DMS 273 treated with DMSO at 0.1 percent for 48 hours (cell line): ENCODE measurements around the gene VANGL1.

Source experiments
- DNase-seq: peaks from one replicate; lab custom pipeline; 2025; lab: John Stamatoyannopoulos, UW

VANGL1 gene

DNA sequence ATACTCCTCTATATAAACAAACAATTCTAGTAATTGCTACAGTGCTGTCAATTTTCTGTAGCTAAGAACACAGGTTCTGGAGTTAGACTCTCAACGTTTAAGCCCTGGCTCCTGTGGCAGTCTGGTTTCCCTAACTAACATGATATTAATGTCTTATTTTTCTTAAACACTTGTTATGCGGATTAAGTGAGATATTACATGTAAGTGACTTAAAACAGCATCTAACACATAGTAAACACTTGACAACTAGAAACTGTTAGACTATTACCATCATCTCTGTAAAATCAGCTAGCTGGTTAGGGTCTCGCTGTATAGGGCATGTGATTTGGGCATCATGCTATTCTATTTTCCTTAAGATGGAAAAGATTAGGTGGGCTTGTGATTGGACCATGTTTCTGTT, 2.3 kb downstream of the VANGL1 start:
- no peak for DNase-seq

DNA sequence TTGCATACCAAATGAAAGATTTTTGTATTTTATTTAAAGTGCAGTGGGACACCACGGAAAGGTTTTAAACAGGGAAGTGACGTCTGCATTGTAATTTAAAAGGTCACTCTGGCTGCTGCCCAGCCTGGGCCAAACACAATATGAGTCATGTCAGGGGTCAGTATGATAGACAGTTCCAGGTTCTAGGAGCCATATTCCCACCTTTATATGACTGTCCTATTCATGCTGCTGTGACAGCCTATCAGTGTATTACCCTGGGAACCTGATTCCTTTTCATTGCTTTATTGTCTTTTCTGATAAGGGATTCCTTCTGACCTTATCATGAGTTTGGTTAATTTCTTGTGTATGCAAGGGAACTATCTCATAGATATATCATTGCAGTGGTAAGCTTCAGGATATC, 5.3 kb downstream of the VANGL1 start:
- no peak for DNase-seq

GRCh38 chr1:115647507-115647906, 5.7 kb downstream of the VANGL1 start:
- no peak for DNase-seq

- DNase-seq = no peak
Measured at GRCh38 chr1:115647919-115648650, 6.3 kb downstream of the VANGL1 start.

GRCh38 chr1:115648717-115649691, 7.2 kb downstream of the VANGL1 start:
- DNase-seq = no peak

DNA sequence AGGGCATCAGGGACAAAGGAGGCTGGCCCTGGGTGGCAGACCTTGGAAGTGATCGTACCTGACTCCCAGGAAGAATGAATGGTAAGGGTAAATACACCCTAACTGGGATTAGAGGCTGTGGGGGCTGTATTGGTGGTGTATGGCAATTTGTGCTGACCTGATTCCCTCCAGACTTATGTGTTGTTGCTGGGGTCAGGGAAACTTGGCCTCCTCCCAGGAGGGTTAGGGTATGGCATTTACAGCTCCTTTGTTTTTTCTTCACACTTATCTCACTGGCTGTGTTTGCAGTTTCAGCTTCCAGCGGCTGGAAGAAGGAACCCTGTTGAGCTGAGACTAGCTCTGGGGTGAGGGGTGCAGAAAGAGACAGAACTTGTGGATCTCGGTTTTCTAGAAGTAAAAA, 8.2 kb downstream of the VANGL1 start:
- DNase-seq = no peak

GRCh38 chr1:115650961-115651360, 9.2 kb downstream of the VANGL1 start:
- DNase-seq = no peak

DNA sequence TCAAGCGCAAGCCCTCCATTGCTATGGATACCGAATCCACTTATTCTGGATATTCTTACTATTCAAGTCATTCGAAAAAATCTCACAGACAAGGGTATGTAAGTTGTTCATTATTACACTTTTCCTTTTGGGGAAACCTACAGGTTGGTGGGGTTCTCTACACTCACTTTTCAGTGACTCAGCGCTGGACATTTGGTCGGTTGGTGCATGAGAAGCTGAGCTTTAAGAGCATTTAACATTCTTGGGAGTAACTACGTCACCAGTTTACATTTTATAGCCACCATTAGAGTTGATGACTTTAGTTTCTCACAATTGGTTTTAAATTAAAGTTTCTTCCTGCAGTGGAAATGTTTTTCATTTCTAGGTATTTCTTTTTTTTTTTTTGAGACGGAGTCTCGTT, 9.6 kb downstream of the VANGL1 start:
- no peak for DNase-seq

DNA sequence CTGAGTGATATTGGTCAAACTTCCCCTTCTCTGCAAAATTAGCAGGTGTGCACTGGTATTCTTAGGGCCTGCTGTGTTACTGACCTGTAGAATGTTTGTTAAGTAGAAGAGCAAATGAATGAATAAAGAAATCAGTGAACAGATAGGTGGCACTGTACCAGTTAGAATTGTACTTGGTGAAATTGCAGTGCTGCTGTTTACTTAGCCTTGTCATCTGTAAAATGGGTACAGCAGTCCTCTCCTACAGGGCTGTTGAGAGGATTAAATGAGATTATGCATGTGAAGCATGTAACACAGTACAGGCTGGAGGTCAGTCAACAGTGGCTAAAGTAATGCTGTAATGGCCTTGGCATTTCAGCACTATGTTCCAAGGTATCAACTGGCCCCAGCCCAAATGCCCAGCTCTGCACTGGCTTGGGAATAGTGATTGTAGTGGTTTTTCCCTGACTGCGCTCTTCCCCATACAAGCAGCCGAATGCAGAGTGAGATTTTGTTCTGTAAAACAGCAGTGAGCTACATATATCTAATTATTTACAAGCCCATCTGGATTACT, 10.5 kb downstream of the VANGL1 start:
- DNase-seq = no peak

DNA sequence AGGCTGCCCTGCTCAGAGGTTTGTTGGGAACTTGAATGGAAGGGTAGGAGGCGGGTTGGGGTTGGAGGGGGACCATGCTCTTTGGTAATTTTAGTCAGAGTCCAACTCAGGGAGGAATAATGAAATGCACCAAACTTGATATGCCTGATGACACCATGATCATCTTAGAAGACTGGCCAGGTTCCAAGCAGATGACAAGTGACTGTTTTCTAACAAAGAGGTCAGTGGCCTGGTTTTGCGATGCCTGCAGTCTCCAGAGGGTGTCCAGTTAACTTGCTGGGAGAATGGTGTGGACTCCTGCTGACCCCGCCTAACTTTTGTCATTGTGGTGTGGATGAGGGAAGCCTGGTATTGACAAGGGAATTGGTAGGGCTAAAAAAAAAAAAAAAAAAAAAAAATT, 12.4 kb downstream of the VANGL1 start:
- DNase-seq = no peak

- no peak for DNase-seq
Measured at GRCh38 chr1:115654663-115655305, 13.0 kb downstream of the VANGL1 start.

DNA sequence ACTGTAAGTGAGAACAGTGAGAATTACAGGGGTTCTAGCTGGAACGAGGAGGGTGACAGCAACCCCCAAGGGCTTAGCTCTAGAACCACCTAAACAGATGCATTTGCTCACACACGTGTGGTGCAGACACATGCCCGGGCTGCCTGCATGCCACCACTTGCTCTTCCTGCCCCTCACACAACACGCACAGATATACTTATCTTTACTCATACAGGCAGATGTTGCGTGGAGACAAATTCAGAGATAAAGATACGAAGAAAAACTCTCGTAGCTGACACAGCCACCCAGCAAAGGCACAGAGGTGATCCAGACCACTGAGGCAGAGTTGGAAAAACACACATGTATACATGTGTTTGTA, 13.5 kb downstream of the VANGL1 start:
- DNase-seq = no peak

DNA sequence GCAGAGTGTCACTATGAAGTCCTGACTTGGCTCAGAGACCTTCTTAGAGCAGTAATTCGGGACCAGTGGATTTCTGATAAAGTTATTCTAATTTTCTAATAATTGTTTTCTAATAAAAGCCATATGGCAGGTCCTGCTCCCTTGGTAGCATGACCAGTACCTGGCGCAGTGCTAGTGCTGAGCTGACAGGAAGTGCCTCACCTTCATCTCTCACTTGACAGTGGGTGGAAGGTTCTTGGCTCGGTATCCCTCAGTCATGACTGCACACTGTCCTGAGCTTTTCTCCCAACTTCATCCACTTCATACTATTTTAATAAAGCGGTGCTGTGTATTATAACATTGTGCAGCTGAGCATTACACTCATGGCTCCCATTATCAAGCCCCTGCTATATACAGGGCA, 14.1 kb downstream of the VANGL1 start:
- DNase-seq = no peak

DNA sequence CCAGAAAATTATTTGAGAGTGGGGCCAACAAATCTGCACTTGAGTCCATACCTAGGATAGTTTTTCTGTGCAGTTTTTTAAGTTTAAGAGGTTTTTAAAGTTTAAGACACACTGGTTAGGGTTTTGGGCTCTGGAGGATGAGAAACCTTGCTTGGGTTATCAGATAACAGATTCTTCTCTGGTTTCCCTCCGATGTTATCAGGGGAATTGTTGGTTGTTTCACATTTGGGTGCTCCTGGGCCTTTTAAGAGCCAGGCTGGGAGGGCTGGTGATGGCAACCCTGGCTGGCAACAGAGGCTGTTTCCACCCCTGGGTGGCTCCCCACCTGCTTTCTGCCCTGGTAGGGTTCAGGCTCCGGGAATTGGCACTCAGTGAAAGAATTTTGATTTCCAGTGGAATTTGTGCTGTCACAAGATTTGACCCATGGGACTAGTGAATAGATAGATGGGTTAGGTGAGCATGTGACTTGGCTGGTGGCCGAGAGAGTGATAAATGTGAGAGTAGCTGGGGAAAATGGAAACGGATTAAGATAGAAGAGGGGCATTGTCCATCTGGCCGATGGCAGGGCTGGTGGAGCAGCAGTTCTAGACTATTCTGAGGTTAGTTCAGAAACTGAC, 14.8 kb downstream of the VANGL1 start:
- DNase-seq = no peak

DNA sequence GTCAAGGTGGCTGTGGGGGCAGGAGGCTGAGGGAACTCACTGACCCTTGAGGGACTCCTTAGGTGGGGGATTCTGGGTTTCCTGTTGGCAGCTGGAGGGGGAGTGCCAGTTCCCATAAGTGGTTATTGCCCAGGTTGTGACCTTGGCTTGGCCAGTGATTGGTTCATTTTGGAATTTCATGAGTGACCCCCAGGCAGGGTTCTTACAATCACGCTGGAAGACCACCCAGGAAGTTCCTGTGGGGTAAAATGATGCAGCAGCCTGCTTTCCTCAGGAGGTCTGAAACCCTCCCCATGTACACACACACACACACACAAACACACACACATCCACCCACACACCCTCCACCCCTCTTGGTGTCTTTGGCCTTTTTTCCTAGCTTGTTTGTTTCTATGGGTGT, 16.9 kb downstream of the VANGL1 start:
- no peak for DNase-seq

DNA sequence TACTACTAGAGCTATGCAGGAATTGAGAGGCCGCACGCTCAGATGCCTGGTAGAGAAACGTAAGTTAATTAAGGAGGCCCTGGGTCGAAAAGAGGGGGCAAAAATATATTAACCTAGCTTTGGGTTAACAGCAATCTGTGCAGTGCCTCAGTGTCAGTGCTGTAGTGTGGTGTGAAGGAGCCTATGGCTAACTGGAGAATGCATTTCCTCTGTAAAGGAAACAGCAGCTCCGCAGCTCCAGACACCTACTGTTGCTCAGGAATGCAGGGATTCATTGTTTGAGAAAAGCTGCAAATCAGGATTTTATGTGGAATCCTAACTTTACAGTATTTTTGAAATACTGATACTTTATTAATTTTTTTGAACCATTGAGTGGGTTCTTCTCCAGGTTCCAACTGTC, 18.4 kb downstream of the VANGL1 start:
- no peak for DNase-seq

DNA sequence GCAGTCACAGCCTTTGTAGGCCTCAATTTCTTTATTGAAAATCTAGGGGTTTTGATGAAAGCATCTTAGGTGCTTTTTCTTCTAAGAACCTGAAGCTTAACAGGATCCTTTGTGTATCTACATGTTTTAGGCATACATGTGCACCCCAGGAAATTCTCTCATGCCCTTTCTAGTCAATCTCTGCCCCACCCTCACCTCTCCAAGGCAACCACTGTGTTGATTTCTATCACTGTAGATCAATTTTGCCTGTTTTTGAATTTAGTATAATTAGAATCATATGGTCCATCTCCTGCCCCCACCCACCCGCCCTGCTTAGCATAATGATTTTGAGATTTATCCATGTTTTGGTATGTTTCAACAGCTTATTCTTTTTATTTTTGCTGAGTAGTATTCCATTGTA, 19.4 kb downstream of the VANGL1 start:
- DNase-seq = no peak

DNA sequence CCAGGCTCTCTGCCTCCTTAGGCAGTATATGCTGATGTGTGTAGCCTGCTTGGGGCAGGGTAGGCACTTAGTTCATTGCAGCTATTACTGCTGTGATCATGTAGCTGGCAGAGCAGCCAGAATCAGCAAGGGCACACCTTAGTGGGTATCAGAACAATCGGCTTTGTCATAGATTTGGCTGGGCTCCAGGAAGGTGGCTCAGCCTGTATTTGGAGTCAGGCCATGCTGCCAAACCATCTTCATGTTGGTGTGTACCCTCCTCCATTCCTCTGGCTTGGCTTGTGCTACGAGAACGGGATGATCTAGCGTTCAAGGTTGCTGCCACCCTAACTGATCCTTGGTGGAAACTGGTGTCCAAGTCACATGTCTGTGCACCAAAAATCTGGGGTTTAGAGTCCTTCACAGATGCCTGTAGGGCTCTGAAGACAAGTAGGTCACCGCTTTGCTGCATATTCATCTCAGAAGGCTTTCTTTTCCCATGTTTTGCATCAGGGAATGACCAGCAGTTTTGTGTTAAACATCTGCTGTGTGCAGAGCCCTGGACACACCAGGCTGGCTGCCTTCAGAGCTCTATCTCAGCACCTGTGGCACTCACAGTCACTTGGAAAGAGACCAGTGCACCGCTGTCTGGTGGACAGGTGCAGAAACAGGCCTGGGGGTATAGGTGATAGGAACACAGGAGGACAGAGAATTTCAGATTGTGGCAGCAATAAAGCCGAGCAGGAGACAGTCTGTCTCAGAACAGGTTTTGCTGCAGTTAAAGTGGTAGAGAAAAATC, 23.7 kb downstream of the VANGL1 start:
- DNase-seq = no peak

DNA sequence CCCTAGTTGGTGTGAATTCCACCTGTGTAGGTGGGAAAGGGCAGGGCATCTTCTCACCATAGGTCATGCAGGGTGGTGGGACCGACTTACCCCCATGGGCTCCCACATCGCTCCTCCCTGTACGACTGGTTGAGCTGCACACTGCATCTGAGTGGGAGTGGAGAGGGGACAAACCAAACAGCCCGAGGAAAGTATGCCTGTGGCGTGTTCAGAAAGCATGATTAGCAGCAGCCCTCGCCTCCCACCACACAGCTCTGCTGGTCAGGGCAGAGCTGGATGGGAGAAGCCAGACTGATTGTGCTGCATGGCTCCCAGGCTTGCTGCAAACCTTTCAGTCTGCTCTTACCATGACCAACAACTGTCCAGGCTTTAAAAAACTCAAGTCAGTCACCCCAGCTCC, 24.4 kb downstream of the VANGL1 start:
- no peak for DNase-seq

DNA sequence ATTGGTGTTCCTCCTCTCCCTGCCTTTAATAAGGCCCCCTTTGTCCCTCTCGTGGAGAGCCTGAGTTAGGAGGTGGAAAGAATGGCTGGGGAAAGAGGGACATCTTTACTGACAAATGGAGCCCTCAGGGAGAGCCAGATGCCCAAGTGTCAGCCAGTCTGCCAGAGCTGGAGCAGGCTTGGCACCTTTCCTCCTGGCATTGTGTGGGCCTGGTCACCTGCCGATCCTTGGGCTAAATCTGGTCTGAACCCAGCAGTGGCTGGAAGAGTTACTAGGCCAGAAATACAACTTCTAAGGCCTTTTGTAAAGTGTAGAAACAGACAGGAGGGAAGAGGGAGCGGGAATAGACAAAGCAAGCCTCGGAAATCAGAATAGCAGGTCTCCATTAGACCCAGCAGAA, 24.9 kb downstream of the VANGL1 start:
- DNase-seq = no peak

DNA sequence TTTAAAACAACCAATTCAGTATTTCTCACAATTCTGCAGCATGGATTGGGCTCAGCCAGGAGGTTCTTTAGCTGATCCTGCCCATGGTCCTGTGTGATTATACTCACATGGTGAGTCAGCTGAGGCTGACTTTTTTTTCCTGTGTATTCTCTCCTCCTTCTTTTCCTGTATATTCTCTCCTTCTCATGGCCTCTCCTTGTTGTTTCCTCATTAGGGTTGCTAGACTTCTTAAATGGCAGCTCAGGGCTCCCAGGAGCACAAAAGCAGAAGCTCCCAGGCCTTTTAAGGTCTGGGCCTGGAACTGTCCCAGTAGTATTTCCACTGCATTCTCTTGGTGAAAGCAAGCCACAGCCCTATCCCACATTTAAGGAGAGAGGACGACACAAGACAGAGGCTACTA, 26.8 kb downstream of the VANGL1 start:
- DNase-seq = no peak
